ENCODE results near the gene NKIRAS1.
"Not testable (repeated sequence)": the region's sequence is repeated elsewhere in the genome, so short reads cannot be mapped to it uniquely, and the experiment has no call there.

Gene NKIRAS1

DNA sequence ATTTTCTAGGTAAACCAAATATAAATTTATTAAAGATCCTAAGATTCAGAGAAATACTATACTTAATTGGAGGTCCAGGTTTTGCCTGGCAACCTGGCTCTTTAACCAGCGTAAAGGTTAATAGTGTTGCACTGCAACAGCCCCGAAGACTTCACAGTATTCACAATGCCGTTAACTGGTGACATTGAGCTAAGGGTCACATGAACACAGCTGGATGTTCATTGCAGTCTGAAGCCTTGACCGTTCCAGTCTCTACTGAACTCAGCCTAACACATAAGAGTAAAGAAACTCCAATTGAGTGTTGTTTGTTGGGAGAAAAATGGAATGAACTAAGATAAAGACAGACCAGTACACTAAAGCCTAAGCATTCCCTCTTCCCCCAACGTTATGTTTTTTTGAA lies 26.8 kb downstream of the NKIRAS1 start:
- FAIRE-seq (no peak), DNase-seq (ENCODE audit: insufficient read length, low spot score) (no peak)
- TF ChIP-seq TAF1 (IDR thresholded peaks at IDR 0.05; ENCODE audit: low read depth, low read length) (no peak), SPI1 (IDR thresholded peaks at IDR 0.05; ENCODE audit: low read depth, low read length) (no peak), PAX5 (IDR thresholded peaks at IDR 0.05; ENCODE audit: insufficient read depth, low read length, severe bottlenecking) (no peak), POU2F2 (IDR thresholded peaks at IDR 0.05; ENCODE audit: low read depth, low read length) (no peak), POLR2A (IDR thresholded peaks at IDR 0.05; ENCODE audit: low read depth, low read length) (no peak), POLR2AphosphoS5 (IDR thresholded peaks at IDR 0.05; ENCODE audit: low read depth, low read length) (no peak)

DNA sequence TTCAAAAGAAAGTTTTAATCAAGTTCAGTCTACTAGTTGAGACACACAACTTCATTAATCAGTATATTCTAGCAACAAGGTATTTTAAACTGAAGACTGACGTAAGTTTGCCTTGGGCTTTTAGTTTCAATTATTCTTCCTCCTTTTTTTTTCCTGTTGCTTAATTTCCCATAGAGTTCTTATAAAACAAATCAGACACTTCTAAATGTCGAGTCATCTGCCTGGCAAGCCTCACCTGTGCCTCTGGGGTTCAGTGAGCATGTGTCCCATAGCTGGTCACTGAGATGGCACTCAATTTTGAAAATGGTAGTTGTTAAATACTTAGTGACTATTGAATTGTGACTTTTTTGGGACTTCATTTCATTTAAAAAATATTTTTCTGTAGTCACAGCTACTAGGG lies 27.4 kb downstream of the NKIRAS1 start:
- DNase-seq (ENCODE audit: insufficient read length, low spot score) (no peak), FAIRE-seq (no peak)
- TF ChIP-seq PAX5 (IDR thresholded peaks at IDR 0.05; ENCODE audit: insufficient read depth, low read length, severe bottlenecking) (no peak), TAF1 (IDR thresholded peaks at IDR 0.05; ENCODE audit: low read depth, low read length) (no peak), POLR2AphosphoS5 (IDR thresholded peaks at IDR 0.05; ENCODE audit: low read depth, low read length) (no peak), POU2F2 (IDR thresholded peaks at IDR 0.05; ENCODE audit: low read depth, low read length) (no peak), POLR2A (IDR thresholded peaks at IDR 0.05; ENCODE audit: low read depth, low read length) (no peak), SPI1 (IDR thresholded peaks at IDR 0.05; ENCODE audit: low read depth, low read length) (no peak)

DNA sequence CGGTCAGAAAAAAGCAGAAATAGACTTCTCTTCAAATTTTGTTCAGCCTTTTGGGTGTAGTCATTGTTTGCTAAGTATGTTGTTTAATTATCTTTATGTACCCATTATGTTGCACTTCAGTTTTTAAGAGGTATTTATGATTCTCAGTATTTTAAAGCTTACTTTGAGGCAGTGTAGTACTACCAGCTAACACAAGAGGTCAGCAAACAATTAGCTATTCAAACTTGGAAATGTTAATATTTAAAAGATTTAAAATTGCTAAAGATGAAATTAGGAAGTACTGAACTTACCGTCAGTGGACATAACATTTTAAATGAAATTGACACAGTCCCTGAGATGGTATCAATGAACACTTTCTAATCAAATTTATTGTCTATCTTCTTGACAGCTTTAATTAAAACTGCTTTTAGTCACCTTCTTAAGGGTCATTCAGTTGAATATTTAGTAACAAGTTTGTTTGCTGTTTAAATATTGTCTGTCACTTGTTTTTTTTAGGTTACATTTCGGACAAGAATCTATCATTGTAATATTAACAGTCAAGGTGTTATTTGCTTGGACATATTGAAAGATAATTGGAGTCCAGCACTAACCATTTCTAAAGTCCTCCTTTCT lies 28.1 kb downstream of the NKIRAS1 start:
- DNase-seq (ENCODE audit: insufficient read length, low spot score): no peak
- no peak for FAIRE-seq
- TF ChIP-seq POU2F2 (IDR thresholded peaks at IDR 0.05; ENCODE audit: low read depth, low read length) (no peak), POLR2AphosphoS5 (IDR thresholded peaks at IDR 0.05; ENCODE audit: low read depth, low read length) (no peak), POLR2A (IDR thresholded peaks at IDR 0.05; ENCODE audit: low read depth, low read length) (no peak)

DNA sequence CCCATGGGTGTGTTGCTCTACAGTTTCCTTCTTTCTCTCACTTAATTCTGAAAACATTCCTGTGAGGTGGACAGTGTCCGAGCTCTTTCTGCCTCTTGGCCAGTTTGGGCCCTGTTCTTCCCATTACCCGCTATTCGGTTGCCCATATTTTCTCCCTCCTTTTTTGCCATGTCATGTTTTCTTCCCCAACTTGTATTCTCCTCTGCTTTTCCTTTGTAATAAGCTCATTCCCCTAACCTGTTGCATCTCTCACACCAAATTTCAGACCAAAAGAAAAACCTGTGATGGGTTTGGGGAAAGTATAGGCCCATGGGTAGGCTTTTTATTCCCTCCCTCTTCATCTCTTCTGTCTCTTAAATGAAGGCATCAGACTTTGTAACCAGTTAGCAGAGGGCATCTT lies 30.5 kb downstream of the NKIRAS1 start:
- TF ChIP-seq PAX5 (IDR thresholded peaks at IDR 0.05; ENCODE audit: insufficient read depth, low read length, severe bottlenecking) (no peak), SPI1 (IDR thresholded peaks at IDR 0.05; ENCODE audit: low read depth, low read length) (no peak), POLR2A (IDR thresholded peaks at IDR 0.05; ENCODE audit: low read depth, low read length) (no peak), POU2F2 (IDR thresholded peaks at IDR 0.05; ENCODE audit: low read depth, low read length) (no peak), POLR2AphosphoS5 (IDR thresholded peaks at IDR 0.05; ENCODE audit: low read depth, low read length) (no peak), TAF1 (IDR thresholded peaks at IDR 0.05; ENCODE audit: low read depth, low read length) (no peak)
- DNase-seq (ENCODE audit: insufficient read length, low spot score) (no peak), FAIRE-seq (no peak)

DNA sequence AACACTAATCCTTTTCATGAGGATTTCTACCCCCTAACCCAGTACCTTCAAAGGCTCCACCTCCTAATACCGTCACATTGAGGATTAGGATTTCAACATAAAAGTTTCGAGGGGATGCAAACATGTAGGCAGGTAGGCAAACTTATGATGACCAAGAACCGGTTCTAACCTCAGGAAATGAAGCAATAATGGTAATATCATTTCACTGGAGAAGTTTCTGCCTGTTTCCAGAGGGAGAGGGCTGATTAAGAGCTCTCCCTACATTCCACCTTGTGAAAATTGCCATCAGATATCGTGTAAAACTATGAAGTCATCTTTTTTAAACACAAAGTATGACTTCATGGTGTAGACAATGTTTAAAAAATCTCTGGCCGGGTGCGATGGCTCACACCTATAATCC lies 31.6 kb downstream of the NKIRAS1 start:
- TF ChIP-seq POLR2AphosphoS5 (IDR thresholded peaks at IDR 0.05; ENCODE audit: low read depth, low read length) (no peak), POLR2A (IDR thresholded peaks at IDR 0.05; ENCODE audit: low read depth, low read length) (no peak), SPI1 (IDR thresholded peaks at IDR 0.05; ENCODE audit: low read depth, low read length) (no peak), PAX5 (IDR thresholded peaks at IDR 0.05; ENCODE audit: insufficient read depth, low read length, severe bottlenecking) (no peak), TAF1 (IDR thresholded peaks at IDR 0.05; ENCODE audit: low read depth, low read length) (no peak), POU2F2 (IDR thresholded peaks at IDR 0.05; ENCODE audit: low read depth, low read length) (no peak)
- no peak for FAIRE-seq
- no peak for DNase-seq (ENCODE audit: insufficient read length, low spot score)

DNA sequence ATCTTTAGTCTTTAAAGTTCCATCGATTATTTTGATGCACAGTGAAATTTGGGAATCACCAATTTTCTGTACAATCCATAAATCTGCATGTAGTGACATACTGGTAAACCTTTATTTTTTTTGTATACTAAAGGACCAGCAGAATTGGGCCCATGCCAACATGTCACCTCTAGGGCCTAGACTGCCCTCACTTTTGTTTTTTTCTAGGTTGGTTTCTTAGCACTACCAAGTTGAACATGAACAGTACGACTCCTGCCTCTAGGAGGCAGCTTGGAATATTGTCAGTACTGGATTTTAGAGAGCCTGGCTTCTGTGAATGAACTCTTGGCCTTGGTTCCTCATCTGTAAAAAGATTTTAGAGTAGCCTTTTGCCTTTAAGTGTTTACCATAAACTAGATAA lies 32.3 kb downstream of the NKIRAS1 start:
- FAIRE-seq (no peak), DNase-seq (ENCODE audit: insufficient read length, low spot score) (no peak)
- TF ChIP-seq SPI1 (IDR thresholded peaks at IDR 0.05; ENCODE audit: low read depth, low read length) (no peak), POLR2A (IDR thresholded peaks at IDR 0.05; ENCODE audit: low read depth, low read length) (no peak), PAX5 (IDR thresholded peaks at IDR 0.05; ENCODE audit: insufficient read depth, low read length, severe bottlenecking) (no peak), POLR2AphosphoS5 (IDR thresholded peaks at IDR 0.05; ENCODE audit: low read depth, low read length) (no peak), POU2F2 (IDR thresholded peaks at IDR 0.05; ENCODE audit: low read depth, low read length) (no peak), TAF1 (IDR thresholded peaks at IDR 0.05; ENCODE audit: low read depth, low read length) (no peak)

DNA sequence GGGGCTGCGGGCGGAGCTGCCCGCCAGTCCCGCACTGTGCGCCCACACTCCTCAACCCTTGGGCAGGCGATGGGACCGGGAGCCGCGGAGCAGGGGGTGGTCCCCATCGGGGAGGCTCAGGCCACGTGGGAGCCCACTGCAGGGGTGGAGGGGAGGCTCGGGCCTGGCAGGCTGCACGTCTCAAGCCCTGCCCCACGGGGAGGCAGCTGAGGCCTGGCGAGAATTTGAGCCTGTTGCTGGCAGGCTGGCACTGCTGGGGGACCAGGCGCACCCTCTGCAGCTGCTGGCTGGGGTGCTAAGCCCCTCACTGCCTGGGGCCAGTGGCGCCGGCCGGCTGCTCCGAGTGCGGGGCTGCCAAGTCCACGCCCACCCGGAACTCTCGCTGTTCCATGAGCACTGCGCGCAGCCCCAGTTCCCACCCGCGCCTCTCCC lies 34.3 kb downstream of the NKIRAS1 start:
- DNase-seq (ENCODE audit: insufficient read length, low spot score): no peak
- TF ChIP-seq TAF1 (IDR thresholded peaks at IDR 0.05; ENCODE audit: low read depth, low read length): no peak
- FAIRE-seq: no peak

DNA sequence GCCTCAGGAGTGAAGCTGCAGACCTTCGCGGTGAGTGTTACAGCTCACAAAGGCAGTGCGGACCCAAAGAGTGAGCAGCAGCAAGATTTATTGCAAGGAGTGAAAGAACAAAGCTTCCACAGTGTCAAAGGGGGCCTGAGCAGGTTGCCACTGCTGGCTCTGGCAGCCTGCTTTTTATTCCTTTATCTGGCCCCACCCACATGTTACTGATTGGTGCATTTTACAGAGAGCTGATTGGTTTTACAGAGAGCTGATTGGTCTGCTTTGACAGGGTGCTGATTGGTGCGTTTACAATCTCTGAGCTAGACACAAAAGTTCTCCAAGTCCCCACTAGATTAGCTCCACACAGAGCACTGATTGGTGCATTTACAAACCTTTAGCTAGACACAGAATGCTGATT lies 34.8 kb downstream of the NKIRAS1 start:
- DNase-seq (ENCODE audit: insufficient read length, low spot score); FAIRE-seq: not testable (repeated sequence)

DNA sequence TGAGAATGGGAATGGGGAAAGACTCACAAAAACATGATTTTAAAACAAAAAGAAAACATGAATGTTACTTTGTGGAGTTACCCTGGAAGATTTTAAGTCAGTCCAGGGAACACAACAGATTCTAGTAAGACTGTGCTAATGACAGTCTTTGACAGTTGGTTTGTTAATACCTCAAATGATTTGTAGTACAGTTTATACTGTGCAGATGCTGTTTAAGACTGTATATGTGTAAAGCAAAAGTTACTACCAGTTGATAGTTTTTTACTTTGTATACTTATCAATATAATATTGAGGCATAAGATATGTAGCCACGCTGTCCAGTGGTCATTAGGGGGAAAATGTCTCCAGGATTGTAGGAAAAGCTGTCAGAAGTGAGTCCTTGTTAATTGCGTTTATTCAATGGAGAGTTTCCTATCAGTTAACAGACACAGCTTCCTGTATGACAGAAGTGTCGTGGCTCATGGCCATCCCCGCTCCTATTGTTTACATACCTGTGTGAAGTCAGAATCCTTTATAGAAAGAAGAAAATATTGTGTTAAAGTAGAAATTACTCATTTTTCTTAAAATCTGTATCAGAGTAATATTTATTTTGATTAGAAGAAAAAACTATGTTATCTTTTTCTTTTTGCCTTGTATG lies 36.0 kb downstream of the NKIRAS1 start:
- TF ChIP-seq SPI1 (IDR thresholded peaks at IDR 0.05; ENCODE audit: low read depth, low read length): no peak
- TF ChIP-seq TAF1 (IDR thresholded peaks at IDR 0.05; ENCODE audit: low read depth, low read length): no peak
- TF ChIP-seq PAX5 (IDR thresholded peaks at IDR 0.05; ENCODE audit: insufficient read depth, low read length, severe bottlenecking): no peak
- no peak for TF ChIP-seq POLR2AphosphoS5 (IDR thresholded peaks at IDR 0.05; ENCODE audit: low read depth, low read length)
- TF ChIP-seq POLR2A (IDR thresholded peaks at IDR 0.05; ENCODE audit: low read depth, low read length): no peak
- TF ChIP-seq POU2F2 (IDR thresholded peaks at IDR 0.05; ENCODE audit: low read depth, low read length): no peak
- DNase-seq (ENCODE audit: insufficient read length, low spot score) (no peak), FAIRE-seq (no peak)

DNA sequence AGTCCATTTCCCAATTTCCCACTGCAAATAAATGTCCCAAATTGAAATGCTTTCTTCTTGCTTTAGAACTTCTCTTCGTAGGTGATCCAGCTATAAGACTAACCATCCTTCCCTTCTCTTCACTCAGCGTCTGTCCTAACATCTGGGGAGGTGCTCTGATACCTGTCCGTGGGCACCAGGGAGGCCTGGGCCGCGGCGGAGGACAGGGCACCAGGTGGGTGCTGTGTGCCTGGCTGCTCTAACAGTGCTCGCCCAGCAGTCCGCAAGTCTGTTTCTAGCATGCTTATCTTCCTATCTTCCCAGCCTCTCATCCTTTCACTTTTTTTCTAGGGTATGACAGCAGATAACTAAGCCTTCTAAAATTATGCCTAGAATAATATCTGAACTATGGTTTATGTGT lies 37.3 kb downstream of the NKIRAS1 start:
- TF ChIP-seq POU2F2 (IDR thresholded peaks at IDR 0.05; ENCODE audit: low read depth, low read length) (no peak), POLR2A (IDR thresholded peaks at IDR 0.05; ENCODE audit: low read depth, low read length) (no peak), TAF1 (IDR thresholded peaks at IDR 0.05; ENCODE audit: low read depth, low read length) (no peak), POLR2AphosphoS5 (IDR thresholded peaks at IDR 0.05; ENCODE audit: low read depth, low read length) (no peak), SPI1 (IDR thresholded peaks at IDR 0.05; ENCODE audit: low read depth, low read length) (no peak), PAX5 (IDR thresholded peaks at IDR 0.05; ENCODE audit: insufficient read depth, low read length, severe bottlenecking) (no peak)
- FAIRE-seq: no peak
- no peak for DNase-seq (ENCODE audit: insufficient read length, low spot score)
